Fibroblast of upper back skin (primary cell): ENCODE data around the gene INTS3.
"Not testable (repeated sequence)": the region's sequence is repeated elsewhere in the genome, so short reads cannot be mapped to it uniquely, and the experiment has no call there.

Experiments used
- DNase-seq: peaks from one replicate; pipeline ENCODE4 v3.0.0-alpha.2; 2013

The INTS3 gene

DNA sequence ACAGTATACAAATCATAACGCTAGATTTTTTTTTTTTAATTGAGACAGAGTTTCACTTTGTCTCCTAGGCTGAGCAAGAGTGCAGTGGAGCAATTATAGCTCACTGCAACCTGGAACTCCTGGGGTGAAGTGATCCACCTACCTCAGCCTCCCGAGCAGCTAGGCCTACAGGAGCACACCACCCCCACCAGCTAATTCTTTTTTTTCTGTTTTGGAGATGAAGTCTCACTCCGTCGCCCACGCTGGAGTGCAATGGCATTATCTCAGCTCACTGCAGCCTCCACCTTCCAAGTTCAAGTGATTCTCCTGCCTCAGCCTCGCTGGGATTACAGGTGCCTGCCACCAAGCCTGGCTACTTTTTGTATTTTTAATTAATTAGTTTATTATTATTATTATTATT, 28.1 kb upstream of the INTS3 start:
- no peak for DNase-seq

DNA sequence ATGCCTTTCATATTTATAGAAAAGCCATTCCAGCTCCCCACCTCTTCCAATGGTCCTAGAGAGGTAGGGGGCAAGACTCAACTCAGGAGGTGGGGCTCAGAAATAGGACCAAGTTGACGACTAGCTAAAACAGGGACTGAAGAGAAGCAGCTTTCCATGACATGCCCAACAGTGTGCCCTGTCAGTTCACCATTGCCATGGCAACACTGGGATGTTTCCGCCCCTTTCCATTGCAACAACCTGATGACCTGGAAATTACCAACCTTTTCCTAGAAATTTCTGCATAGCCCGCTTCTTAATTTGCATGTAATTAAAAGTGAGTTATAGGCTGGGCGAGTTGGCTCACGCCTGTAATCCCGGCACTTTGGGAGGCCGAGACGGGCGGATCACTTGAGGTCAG, 22.4 kb upstream of the INTS3 start:
- DNase-seq, result no peak

DNA sequence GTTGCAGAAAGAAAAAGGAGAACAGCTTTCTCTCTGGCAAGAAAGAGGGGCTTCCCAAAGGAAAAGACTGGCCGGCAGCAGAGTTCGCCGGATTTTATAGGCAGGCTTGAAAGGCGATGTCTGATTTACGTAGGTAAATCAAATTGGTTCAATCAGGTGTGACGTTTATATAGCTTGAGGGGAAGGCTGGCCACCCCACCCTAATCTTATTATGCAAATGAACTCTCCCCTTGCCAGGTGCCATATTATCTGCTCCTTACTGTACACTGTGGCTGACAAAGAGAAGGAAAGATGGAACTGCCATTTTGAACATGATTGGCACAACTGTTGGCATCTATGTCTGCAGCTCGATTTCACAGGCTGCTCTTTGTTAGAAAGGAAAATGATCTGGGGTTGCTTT, 16.8 kb upstream of the INTS3 start:
- DNase-seq, result no peak

DNA sequence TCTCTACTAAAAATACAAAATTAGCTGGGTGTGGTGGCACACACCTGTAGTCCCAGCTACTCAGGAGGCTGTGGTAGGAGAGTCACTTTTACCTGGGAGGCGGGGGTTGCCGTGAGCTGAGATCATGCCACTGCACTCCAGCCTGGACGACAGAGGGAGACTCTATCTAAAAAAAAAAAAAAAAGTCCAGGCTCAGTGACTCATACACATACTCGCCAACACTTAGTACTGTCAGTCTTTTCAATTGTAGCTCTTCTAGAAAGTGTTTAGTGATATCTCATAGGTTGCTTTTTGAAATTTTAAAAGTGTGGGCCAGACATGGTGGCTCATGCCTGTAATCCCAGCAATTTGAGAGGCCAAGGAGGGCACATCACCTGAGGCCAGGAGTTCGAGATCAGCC, 11.6 kb upstream of the INTS3 start:
- DNase-seq, result not testable (repeated sequence)

DNA sequence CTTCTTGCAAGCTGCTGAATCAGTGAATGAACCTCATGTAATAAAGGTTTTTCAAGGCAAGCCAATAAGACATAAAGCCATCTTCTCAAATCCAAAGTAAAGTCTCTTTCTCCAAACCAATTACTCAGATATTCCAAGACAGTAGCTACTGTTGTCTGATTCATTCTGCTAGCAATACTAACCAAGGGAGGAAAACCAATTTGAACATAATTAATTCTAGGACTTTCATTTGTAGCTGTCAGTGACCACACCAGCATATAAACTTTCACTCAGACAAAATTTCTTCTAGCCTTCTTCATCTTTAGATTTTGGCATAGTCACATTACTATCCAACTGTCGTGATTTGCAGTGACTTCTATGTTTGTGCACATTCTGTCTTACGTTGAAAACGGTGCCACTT, 10.5 kb upstream of the INTS3 start:
- DNase-seq, result no peak

DNA sequence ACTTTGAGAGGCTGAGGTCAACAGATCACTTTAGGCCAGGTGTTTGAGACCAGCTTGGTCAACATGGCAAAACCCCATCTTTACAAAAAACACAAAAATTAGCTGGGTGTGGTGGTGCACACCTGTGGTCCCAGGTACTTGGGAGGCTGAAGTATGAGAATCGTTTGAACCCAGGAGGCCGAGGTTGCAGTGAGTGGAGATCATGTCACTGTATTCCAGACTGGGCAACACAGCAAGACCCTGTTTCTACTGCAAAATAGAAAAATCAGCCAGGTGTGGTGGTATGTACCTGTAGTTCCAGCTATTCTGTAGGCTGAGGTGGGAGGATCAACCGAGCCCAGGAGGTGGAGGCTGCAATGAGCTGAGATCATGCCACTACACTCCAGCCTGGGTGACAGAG, 4.2 kb upstream of the INTS3 start:
- no peak for DNase-seq

DNA sequence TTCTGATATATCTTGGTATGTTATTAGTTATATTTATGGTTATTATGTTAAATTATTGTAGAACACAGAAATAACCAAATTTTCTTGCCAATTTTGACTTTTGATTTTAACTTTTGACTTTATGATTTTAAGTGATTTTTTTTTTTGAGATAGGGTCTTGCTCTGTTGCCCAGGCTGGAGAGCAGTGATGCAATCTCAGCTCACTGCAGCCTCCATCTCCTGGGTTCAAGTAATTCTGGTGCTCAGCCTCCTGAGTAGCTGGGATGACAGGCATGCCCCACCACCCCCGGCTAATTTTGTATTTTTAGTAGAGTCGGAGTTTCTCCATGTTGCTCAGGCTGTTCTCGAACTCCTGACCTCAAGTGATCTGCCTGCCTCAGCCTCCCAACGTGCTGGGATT, 3.2 kb upstream of the INTS3 start:
- not testable (repeated sequence) for DNase-seq

DNA sequence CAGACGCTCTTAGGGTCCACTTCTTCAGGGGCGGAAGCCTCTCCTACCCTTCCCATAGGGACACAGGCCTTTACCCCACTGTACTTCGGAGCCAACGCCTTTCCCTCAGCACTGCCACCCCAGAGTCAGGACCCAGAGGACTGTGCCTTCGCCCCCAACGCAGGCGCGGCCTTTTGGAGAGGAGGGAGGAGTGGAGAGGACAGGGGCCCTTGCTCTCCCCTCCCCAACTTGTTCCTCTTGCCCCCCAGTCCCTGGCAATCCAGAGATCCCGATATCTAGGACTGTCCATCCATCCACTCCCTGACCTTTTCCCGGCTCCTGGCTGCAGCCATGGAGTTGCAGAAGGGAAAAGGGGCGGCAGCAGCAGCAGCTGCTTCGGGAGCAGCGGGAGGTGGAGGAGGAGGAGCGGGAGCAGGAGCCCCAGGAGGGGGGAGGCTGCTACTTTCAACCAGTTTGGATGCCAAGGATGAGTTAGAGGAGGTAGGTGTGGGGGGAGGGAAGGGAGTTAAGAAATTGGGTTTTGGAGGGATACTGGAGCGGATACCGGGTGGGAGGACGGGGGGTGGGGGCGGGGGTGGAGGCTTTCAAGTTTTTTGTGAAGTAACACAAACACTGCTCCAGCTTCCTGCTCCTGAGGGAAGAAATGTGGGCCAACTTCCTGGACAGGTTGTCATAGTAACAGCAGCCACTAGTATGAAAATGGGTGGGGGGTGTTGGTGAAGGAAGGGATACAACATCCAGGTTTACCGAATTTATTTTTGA, 636 bp downstream of the INTS3 start:
- DNase-seq, result peak; percentile 58

DNA sequence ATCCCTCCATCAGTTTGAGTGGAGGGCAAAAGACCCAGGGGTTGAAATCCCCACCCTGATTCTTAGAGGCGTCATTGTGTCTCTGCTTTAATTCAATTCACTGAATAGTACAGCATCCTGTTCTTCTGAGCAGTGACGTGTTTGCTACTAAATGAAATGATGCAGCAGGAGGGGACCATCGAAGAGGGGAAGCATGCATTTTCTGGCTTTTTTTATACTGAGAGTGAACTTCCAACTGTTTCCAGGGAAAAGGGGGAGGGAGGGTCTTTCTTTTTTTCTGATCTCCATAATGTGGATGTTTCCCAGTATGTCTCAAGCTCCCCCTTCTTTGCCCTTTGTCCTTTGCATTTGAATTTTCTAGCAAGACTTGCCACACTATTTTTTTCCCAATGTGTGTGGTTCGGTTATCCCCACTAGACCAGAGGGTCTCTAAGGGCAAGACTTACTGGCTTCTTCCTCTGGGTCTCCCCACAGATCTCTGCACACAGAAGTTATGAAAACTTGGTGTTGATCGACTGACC, 2.7 kb downstream of the INTS3 start:
- no peak for DNase-seq

DNA sequence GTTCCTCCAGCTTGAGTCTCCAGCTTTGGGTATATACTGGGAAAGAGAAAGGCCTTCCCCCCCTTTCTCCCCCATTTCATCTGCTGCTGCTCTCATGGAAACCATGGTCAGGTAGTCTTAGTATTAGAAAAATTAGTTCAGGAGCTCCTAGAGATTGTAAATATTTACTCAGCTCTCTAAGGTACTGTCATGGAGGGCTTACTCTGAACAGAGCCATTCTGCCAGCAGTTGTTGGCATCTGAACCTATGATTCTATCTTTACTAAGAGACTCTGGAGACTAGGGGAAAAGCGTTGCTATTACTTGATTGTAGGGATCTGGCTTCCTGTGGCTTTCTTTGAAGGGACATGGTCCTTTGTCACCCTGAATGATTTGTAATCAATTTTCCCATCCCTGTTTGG, 6.1 kb downstream of the INTS3 start:
- DNase-seq, result no peak

DNA sequence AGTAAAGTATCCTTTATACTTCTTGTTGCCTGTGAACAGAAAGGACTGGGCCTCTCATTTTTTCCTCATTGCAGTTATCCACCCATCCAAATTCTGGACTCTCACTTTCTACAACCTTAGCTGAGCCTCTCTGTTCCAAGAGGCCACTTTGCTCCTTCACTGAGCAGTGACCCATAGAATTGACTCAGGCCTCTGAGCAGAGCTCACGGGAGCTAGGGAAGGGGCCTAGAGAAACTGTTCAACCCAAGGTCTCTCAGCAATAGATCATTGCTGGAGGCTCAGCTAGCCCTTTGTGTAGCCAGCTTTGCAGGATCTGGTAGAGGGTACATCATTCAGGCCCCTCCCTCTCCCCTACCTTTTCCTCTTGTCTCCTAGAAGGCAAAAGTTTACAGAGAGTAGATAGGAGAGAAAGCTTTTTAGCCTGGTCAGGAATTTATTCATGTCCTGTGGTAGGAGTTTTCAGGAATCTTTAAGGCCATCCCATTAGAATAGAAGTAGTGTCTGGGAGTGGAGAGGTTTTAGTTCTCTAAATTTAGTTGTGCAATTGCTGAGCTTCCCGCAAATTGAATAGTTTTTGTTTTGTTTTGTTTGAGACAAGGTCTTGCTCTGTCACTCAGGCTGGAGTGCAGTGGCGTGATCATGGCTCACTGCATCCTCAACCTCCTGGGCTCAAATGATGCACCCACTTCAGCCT, 6.7 kb downstream of the INTS3 start:
- DNase-seq, result no peak

DNA sequence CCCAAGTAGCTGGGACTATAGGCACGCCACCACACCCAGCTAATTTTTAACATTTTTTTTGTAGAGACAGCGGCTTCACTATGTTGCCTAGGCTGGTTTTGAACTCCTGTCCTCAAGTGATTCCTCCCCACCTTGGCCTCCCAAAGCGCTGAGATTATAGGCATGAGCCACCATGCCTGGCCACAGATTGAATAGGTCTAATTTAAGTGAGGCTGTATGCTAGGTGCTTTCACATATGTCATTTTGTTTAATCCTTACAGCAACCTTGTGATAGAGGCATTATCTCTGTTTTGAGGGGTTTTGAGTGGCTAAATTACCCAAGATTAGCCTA, 7.2 kb downstream of the INTS3 start:
- DNase-seq, result no peak

DNA sequence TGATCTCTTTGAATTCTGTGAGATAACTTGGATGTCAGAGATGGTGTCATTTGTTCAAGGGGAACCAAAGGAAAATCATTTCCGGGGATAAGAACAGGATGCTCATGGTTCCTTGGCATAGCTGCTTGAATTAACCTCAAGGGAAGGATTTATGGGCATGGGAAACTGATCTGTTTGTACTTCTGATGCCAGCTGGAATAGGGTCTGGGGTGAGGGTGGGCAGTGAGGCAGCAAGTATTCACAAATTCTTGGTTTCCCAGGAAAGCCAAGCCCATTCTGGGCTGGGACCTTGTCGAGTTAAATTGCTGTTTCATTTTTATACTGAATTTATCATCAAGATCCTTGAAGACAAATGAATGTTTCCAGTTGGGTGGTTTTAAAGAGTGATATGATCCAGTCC, 14.1 kb downstream of the INTS3 start:
- DNase-seq, result no peak

DNA sequence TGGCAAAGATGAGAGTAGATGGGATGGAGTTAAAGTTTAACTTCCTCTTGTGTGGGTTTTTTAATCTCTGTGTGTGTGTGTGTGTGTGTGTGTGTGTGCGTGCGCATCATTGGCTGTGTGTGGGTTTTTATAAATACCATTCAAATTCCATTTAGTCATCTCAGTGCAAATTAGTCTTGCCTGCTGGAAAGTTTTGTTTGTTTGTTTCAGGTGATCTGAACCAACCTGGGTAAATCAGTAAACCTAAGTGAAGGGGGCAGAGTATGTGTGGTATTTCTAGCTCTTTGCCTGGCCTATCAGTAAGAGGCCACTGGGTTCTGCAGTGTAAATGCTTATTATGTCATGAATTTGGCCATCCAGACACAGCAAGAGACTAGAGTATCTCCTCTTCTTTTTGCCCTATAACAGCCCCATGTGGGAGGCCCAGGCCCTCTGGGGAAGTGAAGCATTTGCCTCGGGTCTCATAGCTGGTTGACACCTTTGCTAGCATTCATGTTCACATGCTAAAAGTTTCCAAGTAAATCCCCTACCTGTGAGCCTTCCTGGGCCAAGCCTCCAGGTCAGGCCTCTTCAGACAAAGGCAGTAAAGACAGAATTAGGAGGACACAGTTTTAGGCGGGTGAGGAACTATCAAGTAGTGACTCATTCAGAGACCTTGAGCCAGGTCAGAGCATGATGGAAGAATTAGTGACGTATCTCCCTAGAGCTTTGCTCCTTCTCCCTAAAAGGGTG, 14.7 kb downstream of the INTS3 start:
- DNase-seq, result peak; percentile 42

DNA sequence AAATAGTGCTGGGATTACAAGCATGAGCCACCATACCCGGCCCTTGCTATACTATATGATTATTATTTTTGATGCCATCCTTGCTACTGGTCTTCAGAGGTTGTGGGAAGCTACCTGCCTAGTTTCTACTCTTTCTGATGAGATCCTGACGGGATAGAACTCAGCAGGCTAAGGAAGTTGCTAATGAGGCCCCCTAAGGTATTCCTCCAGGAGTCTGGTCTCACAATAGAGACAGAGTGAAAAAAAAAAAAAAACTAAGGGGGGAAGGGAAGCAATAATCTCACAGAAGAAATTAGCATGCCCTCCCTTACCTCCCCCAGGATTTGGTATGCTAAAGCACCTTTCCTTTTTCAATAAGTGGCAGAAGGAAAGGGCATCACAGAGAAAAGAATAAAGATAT, 17.6 kb downstream of the INTS3 start:
- no peak for DNase-seq

DNA sequence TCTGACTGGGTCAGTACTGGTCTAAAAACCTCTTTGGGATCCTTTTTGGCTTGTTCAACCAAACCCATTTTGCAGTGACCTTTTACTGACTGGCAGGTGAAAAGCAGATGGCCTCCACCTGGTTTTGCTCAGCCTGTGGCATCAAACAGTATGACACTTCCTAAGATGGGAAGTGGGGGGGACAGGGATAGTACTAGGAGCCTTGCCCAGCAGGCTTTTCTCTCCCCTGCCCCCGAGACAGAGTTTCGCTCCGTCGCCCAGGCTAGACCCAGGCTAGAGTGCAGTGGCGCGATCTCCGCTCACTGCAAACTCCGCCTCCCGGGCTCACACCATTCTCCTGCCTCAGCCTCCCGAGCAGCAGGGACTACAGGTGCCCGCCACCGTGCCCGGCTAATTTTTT, 18.3 kb downstream of the INTS3 start:
- DNase-seq, result no peak

DNA sequence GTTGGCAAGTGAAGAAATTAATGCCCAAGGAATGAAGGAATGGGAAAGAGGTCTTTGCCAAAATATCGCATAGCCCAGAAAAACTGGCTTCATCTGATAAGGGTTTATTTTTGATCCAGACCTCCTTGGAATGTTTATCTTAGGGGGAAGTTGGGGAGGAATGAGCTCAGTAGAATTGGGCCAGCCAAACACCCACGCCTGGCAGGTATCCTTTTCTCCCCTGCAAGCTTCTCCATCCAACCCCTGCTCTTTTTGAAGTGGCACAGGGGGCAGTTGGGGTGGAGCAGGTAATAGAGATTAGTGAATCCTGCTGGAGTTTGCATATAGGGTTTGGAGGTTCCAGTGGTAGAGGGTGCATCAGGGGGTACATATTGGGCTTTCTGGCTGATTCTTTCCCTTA, 21.1 kb downstream of the INTS3 start:
- DNase-seq, result no peak

DNA sequence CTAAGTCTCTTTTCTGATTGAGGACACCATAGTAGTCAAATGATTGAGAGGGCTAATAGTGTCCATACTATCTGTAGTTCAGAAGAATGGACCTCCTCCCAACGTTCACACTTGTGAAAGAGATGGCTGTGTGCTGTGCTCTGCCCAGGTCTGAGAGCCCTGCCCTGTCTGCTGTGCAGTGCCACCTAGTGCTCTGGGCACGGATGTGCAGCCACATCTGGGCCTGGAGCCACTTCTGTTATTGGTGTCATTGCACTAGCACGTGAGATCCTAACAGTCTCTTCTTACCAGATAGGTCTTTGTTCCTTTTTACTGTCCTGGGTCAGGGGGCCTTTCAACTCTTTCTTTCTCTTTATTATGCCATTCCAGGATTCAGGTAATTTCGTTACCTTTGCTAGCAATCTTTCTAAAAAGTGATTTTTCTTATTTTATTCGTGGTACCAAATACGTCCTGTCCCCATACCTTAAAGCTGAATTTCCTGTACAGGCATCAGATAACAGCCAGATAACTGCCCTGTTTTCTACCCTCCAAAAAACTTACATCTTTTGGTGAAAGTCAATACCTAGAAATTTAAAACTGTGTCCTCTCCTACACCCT, 21.7 kb downstream of the INTS3 start:
- DNase-seq, result peak; percentile 73

DNA sequence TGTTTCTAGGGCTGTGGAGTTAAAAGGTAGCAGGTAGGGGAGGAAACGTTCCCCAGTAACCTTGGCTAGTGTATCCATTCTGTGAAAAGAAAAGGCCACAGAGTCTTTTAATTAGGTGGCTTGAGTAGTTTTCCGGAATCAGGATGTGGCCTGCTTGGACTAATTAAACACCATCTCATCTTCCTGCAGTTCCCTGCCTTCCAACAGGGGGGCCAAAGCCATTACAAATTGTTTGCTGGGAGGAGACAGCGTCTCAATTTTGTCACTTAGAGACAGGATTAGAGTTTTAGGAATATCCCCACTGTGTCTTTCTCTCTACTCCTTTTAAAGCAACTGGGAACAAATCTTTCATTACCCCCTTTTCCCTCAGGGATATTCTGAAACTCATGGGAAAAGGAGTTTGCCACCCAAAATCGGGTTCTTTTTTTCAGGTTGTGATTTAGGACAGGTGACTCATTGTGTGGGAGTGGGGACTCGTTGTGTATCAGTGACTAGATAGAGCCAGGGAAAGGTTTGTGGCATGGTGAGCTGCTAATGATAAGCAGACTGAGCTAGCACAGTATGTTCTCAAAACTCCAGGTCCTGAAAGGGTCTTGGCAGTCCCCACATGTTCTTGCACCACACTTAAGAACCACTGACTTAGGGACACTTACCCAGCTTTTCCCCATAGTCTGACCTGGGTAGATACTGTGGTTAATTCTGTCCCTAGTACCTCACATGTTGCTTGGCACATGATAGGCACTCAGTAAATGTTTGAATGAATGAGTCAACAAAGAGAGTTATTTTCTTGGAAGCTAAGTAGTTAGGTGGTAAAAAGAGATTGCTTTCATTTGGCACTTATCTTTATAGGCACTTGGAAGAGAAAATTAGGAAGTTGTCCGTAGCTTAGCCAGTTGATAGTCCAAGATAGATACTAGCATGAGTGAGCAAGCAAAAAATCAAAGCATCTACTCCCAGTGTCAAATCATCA, 22.5 kb downstream of the INTS3 start:
- DNase-seq, result no peak

DNA sequence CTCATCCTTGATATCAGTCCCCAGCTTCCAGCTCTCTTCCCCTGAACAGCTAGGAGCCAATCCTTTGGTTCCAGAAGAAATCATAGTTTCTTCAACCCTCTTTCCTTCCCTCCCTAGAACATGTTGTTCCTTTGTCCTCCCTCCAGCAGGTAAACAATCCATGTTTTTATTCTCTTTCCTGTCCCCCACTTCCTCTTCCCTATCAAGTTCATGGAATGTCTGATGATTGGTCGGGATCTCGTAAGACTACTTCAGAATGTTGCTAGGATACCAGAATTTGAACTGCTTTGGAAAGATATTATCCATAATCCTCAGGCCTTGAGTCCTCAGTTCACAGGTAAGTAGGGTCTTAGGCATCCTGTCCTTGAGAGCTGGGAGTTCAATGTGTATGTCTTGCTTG, 24.2 kb downstream of the INTS3 start:
- no peak for DNase-seq

DNA sequence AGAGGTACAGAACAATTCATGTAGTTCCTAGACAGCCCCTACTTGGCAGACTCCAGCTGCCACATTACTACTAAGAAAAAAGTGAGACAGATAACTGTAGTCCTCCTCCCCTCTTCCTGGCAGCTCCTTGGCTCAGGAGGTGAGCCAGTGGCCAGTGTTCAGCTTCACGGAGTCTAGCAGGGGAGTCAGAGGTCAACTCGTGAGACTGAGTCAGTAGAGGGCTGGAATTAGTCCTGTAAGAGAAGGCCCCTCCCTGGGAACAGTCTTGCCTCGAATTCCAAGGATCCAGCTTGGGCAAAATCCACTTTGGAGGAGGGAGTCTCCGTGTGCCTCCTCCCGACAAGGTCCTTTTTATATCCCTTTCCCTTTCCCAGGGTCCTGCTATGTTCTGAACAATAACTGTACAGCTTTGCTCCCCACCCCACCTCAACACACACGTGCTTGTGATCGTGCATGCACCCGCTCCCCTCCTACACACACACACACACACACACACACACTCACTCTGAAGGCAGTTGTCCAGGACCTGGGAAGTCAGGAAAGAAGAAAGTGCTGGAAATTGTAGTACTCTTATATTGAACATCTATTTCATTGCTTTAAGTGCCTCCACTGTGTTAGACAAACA, 24.8 kb downstream of the INTS3 start:
- no peak for DNase-seq

DNA sequence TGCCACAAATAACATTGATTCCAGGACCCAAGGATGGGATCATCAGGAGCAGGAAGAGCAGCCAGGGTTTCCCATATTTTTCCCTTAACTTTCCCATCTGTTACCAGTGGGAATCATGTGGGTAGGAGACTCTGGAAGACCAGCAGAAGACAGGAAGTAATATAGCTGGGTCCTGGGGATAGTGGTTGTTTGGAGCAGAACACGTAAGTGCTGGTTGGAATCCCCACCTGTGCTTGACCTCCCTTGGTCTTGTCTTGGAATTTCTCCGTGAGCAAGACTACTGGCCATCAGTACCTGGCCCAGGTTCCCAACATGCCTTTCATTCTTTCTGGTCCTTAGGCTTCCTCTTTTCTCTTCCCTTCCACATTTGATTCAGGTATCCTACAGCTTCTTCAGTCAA, 26.4 kb downstream of the INTS3 start:
- no peak for DNase-seq
